ENCODE results near the gene TMC5.

DNA sequence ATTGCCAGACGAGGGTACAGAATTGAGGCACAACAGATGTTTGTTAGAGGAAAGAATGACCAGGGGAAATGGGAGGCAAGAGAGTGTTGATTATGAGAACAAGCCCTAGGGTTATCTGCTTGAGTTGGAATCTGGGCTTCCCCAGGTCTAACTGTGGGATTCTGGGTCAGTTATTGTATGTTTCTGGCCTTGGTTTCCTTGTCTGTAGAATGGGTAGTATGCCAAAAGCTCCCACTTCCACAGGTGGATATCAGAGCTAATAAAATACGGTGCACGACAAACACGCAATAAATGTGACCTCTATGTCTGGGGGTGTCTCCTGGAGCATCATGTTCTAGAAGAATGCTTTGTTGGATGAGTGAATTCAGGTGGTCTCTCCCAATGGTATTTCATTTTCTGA is 517 bp downstream of the TMC5 start:
- TF ChIP-seq CTCF (IDR thresholded peaks at IDR 0.05; ENCODE audit: low read depth, low read length, missing input control) (no peak), TAF1 (conservative IDR thresholded peaks at IDR 0.05) (no peak), REST (IDR thresholded peaks at IDR 0.05) (no peak), YY1 (IDR thresholded peaks at IDR 0.05) (no peak), SP1 (IDR thresholded peaks at IDR 0.05) (no peak), JUND (IDR thresholded peaks at IDR 0.05) (no peak), RAD21 (IDR thresholded peaks at IDR 0.05) (no peak)
- TF ChIP-seq, protein P1, sequence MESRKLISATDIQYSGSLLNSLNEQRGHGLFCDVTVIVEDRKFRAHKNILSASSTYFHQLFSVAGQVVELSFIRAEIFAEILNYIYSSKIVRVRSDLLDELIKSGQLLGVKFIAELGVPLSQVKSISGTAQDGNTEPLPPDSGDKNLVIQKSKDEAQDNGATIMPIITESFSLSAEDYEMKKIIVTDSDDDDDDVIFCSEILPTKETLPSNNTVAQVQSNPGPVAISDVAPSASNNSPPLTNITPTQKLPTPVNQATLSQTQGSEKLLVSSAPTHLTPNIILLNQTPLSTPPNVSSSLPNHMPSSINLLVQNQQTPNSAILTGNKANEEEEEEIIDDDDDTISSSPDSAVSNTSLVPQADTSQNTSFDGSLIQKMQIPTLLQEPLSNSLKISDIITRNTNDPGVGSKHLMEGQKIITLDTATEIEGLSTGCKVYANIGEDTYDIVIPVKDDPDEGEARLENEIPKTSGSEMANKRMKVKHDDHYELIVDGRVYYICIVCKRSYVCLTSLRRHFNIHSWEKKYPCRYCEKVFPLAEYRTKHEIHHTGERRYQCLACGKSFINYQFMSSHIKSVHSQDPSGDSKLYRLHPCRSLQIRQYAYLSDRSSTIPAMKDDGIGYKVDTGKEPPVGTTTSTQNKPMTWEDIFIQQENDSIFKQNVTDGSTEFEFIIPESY (IDR thresholded peaks at IDR 0.05), result no peak
- TF ChIP-seq, protein P2, sequence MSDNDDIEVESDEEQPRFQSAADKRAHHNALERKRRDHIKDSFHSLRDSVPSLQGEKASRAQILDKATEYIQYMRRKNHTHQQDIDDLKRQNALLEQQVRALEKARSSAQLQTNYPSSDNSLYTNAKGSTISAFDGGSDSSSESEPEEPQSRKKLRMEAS (IDR thresholded peaks at IDR 0.05), result no peak

Measured in liver (tissue), 3 donors.